MM.1S (cell line): ENCODE results near the gene ABCC12.

Experiments used
- DNase-seq: peaks from one replicate; pipeline ENCODE4 v3.0.0-alpha.2; 2015
- H2AFZ ChIP-seq: fragments of 300-600 bp; sonication (generic); 2 replicates; pipeline ENCODE4 v1.6.0; 2016; ENCODE audit warnings: antibody characterized with exemption, low read length
- H3F3A ChIP-seq: fragments of 300-600 bp; sonication (generic); 2 replicates; pipeline ENCODE4 v1.6.1; 2016; ENCODE audit warnings: mild to moderate bottlenecking, antibody characterized with exemption, low read length, moderate library complexity, mixed read lengths; ENCODE audit not compliant: insufficient read depth
- H3K27ac ChIP-seq: fragments of 300-600 bp; sonication (generic); 2 replicates; pipeline ENCODE4 v1.5.1; 2016; ENCODE audit warnings: mild to moderate bottlenecking, low read length
- H3K27me3 ChIP-seq: fragments of 300-600 bp; sonication (generic); replicated peaks from 2 replicates; pipeline ENCODE4 v1.6.0; 2016; ENCODE audit warnings: low read length; ENCODE audit not compliant: insufficient read depth
- H3K36me3 ChIP-seq: fragments of 300-600 bp; sonication (generic); replicated peaks from 2 replicates; pipeline ENCODE4 v1.6.1; 2016; ENCODE audit warnings: mild to moderate bottlenecking, low read length, mixed read lengths; ENCODE audit not compliant: insufficient read depth
- H3K4me1 ChIP-seq: fragments of 300-600 bp; sonication (generic); 2 replicates; pipeline ENCODE4 v1.6.1; 2016; ENCODE audit warnings: low read length, mixed read lengths
- H3K4me2 ChIP-seq: fragments of 300-600 bp; sonication (generic); 2 replicates; pipeline ENCODE4 v1.6.0; 2016; ENCODE audit warnings: low read depth, low read length
- H3K4me3 ChIP-seq: fragments of 300-600 bp; sonication (generic); 2 replicates; pipeline ENCODE4 v1.5.1; 2016; ENCODE audit warnings: low read length, mixed read lengths
- H3K79me2 ChIP-seq: fragments of 300-600 bp; sonication (generic); 2 replicates; pipeline ENCODE4 v1.6.1; 2016; ENCODE audit warnings: mixed run types, low read length, mixed read lengths
- H3K9ac ChIP-seq: fragments of 300-600 bp; sonication (generic); 2 replicates; pipeline ENCODE4 v1.6.1; 2016; ENCODE audit warnings: low read length, mixed read lengths
- H3K9me2 ChIP-seq: fragments of 300-600 bp; sonication (generic); replicated peaks from 2 replicates; pipeline ENCODE4 v1.6.1; 2016; ENCODE audit warnings: mild to moderate bottlenecking, low read length, mixed read lengths; ENCODE audit not compliant: insufficient read depth
- H3K9me3 ChIP-seq: fragments of 300-600 bp; sonication (generic); replicated peaks from 2 replicates; pipeline ENCODE4 v1.6.1; 2016; ENCODE audit warnings: mild to moderate bottlenecking, low read length, mixed read lengths; ENCODE audit not compliant: insufficient read depth
- H4K20me1 ChIP-seq: fragments of 300-600 bp; sonication (generic); 2 replicates; pipeline ENCODE4 v1.6.1; 2016; ENCODE audit warnings: mild to moderate bottlenecking, low read length, moderate library complexity, mixed read lengths; ENCODE audit not compliant: insufficient read depth
- CTCF ChIP-seq: fragments of 300-600 bp; sonication (generic); IDR thresholded peaks from 2 replicates; pipeline ENCODE4 v1.5.1; 2016; ENCODE audit warnings: antibody characterized with exemption, low read length, mixed read lengths
- EZH2 ChIP-seq: fragments of 300-600 bp; sonication (generic); optimal IDR thresholded peaks from 2 replicates; pipeline ENCODE3; 2017; ENCODE audit warnings: low read depth, mild to moderate bottlenecking, antibody characterized with exemption, low read length, mixed read lengths
- EZH2phosphoT487 ChIP-seq: fragments of 300-600 bp; sonication (generic); IDR thresholded peaks from 2 replicates; pipeline ENCODE4 v1.6.1; 2018; ENCODE audit warnings: antibody characterized with exemption, low read length

ABCC12 gene

GRCh38 chr16:48164907-48165715, 9.3 kb upstream of the ABCC12 start:
- H3K27ac ChIP-seq: no peak overlapping the region
- DNase-seq: peak; percentile 55
- H3K27me3 ChIP-seq: no peaks in the 10 kb centered on the region
- TF ChIP-seq EZH2: no peak
- peak; percentile 87 for TF ChIP-seq CTCF
- TF ChIP-seq EZH2phosphoT487: no peak
- no peak overlapping the region for H3K4me3 ChIP-seq
- H3K9me2 ChIP-seq: no peaks in the 10 kb centered on the region
- H3K36me3 ChIP-seq: no peaks in the 10 kb centered on the region
- H3K9me3 ChIP-seq: no peaks in the 10 kb centered on the region
- H3K9ac ChIP-seq: no peak overlapping the region
- H3K4me2 ChIP-seq: peak overlapping the region; percentile 41; the same call in 1 of the 2 replicates
- no peaks in the 10 kb centered on the region for H3K79me2 ChIP-seq
- no peaks in the 10 kb centered on the region for H3K4me1 ChIP-seq
- H4K20me1 ChIP-seq: no peaks in the 10 kb centered on the region
- no peaks in the 10 kb centered on the region for H3F3A ChIP-seq
- peak overlapping the region; percentile 28; the same call in 1 of the 2 replicates for H2AFZ ChIP-seq

GRCh38 chr16:48162839-48163410, 7.1 kb upstream of the ABCC12 start:
- Histone ChIP-seq H2AFZ (no peak overlapping the region), H3K27ac (no peak overlapping the region), H3K4me3 (no peak overlapping the region), H3K36me3 (no peaks in the 10 kb centered on the region), H3K9me2 (no peaks in the 10 kb centered on the region), H3K9me3 (no peaks in the 10 kb centered on the region), H4K20me1 (no peaks in the 10 kb centered on the region), H3K4me1 (no peaks in the 10 kb centered on the region), H3F3A (no peaks in the 10 kb centered on the region), H3K79me2 (no peaks in the 10 kb centered on the region), H3K27me3 (no peaks in the 10 kb centered on the region), H3K9ac (no peak overlapping the region), H3K4me2 (no peak overlapping the region)
- no peak for TF ChIP-seq EZH2
- TF ChIP-seq EZH2phosphoT487: no peak
- no peak for TF ChIP-seq CTCF
- no peak for DNase-seq

- Histone ChIP-seq H3K9me3 (no peaks in the 10 kb centered on the region), H3K9ac (no peak overlapping the region), H3K4me2 (no peak overlapping the region), H3K36me3 (no peaks in the 10 kb centered on the region), H3K27ac (no peak overlapping the region), H3K4me3 (no peak overlapping the region), H3K27me3 (no peaks in the 10 kb centered on the region), H3K4me1 (no peaks in the 10 kb centered on the region), H2AFZ (no peak overlapping the region), H4K20me1 (no peaks in the 10 kb centered on the region), H3K79me2 (no peaks in the 10 kb centered on the region), H3K9me2 (no peaks in the 10 kb centered on the region), H3F3A (no peaks in the 10 kb centered on the region)
- no peak for TF ChIP-seq EZH2
- no peak for TF ChIP-seq CTCF
- no peak for TF ChIP-seq EZH2phosphoT487
- DNase-seq: no peak
Measured at GRCh38 chr16:48161906-48162305, 6.1 kb upstream of the ABCC12 start.
